HL-60 (cell line): ENCODE measurements around the gene FOXJ3.

Source experiments
- CTCF ChIP-seq: IDR thresholded peaks from one replicate; pipeline ENCODE4 v1.5.1; 2011; ENCODE audit warnings: low read length, control low read depth, inconsistent platforms; ENCODE audit not compliant: insufficient read depth
- GABPA ChIP-seq: IDR thresholded peaks from 2 replicates; pipeline ENCODE4 v1.6.1; 2012; ENCODE audit warnings: low read depth
- POLR2AphosphoS5 ChIP-seq: IDR thresholded peaks from 2 replicates; pipeline ENCODE4 v1.6.1; 2012; ENCODE audit warnings: low read depth
- SPI1 ChIP-seq: IDR thresholded peaks from 2 replicates; pipeline ENCODE4 v1.6.1; 2012; ENCODE audit warnings: low read depth, mild to moderate bottlenecking, borderline replicate concordance
- TF ChIP-seq, protein P1 (sequence below): IDR thresholded peaks from 2 replicates; pipeline ENCODE4 v1.6.1; 2012; ENCODE audit warnings: low read depth; ENCODE audit not compliant: insufficient replicate concordance

GRCh38 chr1:42322577-42322976 is 12.5 kb downstream of the FOXJ3 start:
- TF ChIP-seq CTCF (no peak), SPI1 (no peak), POLR2AphosphoS5 (no peak), GABPA (no peak)
- TF ChIP-seq, protein P1, sequence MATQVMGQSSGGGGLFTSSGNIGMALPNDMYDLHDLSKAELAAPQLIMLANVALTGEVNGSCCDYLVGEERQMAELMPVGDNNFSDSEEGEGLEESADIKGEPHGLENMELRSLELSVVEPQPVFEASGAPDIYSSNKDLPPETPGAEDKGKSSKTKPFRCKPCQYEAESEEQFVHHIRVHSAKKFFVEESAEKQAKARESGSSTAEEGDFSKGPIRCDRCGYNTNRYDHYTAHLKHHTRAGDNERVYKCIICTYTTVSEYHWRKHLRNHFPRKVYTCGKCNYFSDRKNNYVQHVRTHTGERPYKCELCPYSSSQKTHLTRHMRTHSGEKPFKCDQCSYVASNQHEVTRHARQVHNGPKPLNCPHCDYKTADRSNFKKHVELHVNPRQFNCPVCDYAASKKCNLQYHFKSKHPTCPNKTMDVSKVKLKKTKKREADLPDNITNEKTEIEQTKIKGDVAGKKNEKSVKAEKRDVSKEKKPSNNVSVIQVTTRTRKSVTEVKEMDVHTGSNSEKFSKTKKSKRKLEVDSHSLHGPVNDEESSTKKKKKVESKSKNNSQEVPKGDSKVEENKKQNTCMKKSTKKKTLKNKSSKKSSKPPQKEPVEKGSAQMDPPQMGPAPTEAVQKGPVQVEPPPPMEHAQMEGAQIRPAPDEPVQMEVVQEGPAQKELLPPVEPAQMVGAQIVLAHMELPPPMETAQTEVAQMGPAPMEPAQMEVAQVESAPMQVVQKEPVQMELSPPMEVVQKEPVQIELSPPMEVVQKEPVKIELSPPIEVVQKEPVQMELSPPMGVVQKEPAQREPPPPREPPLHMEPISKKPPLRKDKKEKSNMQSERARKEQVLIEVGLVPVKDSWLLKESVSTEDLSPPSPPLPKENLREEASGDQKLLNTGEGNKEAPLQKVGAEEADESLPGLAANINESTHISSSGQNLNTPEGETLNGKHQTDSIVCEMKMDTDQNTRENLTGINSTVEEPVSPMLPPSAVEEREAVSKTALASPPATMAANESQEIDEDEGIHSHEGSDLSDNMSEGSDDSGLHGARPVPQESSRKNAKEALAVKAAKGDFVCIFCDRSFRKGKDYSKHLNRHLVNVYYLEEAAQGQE, result no peak
